PC-9 (cell line): ENCODE measurements around the gene TPP1.

Experiments used
- CTCF ChIP-seq: fragments of 200-600 bp; sonication (generic); conservative IDR thresholded peaks from 2 replicates; pipeline ENCODE4 v1.6.1; 2017; ENCODE audit warnings: mixed run types, antibody characterized with exemption, mild to moderate bottlenecking, moderate library complexity
- EZH2 ChIP-seq: fragments of 200-600 bp; sonication (generic); IDR thresholded peaks from 2 replicates; pipeline ENCODE4 v1.8.0; 2017; ENCODE audit warnings: antibody characterized with exemption, low read depth

DNA sequence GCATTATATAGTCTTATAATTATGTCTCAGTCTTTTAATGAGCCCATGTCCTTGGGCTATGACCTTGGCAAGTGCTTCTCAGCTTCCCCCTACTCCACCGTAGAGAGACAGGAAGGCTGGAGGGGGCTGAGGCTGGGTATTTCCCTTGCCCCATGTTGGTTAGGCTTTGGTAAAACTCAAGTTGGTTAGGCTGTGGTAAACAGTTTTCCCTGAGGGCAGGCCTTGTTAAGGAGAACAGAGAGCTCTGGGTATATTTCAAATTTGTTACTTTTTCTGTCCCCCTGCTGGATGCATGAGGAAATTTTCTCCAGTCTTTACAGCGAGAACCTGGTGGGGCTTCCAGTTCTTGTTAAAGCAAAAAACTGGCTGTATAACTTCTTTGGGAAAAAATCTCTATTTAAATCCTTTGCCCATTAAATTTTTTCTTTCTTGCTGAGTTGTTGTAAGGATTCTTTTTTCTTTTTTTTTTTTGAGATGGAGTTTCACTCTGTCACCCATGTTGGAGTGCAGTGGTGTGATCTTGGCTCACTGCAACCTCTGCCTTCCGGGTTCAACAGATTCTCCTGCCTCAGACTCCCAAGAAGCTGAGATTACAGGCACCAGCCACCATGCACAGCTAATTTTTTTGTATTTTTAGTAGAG, 48.6 kb upstream of the TPP1 start:
- TF ChIP-seq EZH2: no peak
- peak; percentile 61 for TF ChIP-seq CTCF
